GOT3 (cell line): Measurements from ENCODE around the gene ZNF526.

Source experiments
- DNase-seq: peaks from one replicate; lab custom pipeline; 2025; ENCODE audit warnings: mixed read lengths; lab: John Stamatoyannopoulos, UW

The ZNF526 gene, protein sequence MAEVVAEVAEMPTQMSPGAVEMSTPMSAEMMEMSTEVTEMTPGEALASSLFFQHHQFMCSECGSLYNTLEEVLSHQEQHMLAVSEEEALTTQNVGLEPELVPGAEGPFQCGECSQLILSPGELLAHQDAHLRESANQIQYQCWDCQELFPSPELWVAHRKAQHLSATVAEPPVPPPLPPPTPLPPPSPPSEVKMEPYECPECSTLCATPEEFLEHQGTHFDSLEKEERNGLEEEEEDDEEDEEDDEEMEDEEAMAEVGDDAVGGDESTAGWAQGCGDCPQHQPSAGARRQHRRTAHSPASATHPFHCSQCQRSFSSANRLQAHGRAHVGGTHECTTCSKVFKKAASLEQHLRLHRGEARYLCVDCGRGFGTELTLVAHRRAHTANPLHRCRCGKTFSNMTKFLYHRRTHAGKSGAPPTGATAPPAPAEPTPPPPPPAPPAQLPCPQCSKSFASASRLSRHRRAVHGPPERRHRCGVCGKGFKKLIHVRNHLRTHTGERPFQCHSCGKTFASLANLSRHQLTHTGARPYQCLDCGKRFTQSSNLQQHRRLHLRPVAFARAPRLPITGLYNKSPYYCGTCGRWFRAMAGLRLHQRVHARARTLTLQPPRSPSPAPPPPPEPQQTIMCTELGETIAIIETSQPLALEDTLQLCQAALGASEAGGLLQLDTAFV

DNA sequence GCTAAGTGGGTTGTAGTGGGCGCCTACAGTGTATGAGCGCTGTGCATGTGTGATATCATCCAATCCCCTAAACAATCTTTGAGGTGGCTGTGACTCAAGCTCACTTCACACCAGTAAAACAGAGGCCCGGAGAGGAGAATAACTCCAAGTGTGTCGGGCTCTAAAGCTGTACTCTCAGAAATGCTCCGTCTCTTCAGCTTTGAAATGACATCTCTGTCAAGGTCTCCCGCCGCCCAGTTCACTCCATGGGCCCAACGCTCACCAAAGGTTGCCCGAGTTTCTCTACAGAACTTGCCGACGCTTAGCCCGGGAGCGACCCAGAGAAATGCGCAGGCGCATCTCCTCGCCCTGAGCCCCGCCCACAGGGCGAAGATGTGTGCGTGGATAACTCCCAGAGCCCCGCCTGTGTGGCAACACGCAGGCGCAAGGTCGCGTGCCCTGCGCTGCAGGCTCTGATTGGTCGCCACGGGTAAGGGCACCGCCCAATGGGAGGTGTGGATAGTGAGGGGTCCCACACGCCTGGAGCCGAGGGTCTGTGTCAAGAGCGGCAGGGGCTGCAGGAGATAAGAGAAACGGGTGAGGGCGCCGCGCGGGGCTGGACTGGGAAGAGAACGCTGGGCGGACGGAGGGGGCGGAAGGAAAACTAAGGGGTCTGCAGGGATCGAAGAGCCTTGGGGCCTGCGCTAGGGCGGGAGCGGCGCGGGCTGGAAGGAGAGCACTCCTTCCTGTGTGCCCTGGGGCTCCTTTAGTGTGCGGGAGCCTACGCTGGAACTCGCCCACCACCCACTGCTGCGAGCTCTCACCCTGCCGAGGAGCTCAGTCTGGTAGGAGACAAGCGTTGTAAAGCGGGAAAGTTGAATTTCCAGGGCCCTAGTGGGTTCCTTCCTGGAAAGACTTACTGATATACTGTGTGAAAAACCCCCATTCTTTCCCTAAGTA, at the start of gene ZNF526:
TSS of gene ZNF526 (plus strand) at position 501 of the 939 bp plus-strand sequence. CDS start 4,092 bp downstream, outside the sequence.
- DNase-seq, result peak; percentile 87

DNA sequence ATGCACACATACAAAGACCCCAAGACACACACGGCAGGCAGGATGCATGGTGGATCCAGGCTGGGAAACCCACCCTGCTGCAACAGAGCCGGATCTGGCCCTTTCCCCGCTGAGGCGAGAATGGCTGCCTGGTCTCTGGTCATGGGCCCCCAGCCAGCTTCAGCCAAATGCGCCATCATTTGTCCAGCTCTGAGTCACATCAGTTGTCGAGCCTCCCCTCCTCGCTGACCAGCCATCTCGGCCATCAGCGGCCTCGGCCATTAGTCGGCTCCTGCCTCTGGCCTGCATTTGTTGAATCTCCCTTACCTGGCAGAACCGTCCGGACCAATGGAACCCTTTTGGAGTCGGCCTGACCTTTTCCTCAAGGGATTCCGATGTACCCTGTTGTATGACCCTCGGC, 49.4 kb upstream of the ZNF526 start:
- DNase-seq, result no peak

DNA sequence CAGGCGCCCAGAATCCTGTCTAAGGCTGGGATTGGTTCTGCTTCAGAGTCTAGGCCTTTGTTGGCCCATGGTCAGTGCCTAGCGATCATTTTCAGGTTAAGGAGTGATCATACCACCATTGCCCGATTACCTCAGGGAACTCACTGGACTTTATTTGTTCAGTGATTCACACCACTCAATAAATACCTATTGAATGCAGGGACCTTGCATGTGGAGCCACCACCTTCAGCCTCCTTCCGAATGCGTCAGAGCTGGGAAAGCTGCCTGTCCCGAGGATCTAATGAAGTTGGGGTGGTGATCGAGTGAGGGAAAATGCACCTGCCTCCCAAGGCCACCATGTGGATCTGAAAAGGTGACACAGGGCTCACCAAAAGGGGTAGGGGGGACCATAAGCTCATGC, 47.9 kb upstream of the ZNF526 start:
- no peak for DNase-seq

DNA sequence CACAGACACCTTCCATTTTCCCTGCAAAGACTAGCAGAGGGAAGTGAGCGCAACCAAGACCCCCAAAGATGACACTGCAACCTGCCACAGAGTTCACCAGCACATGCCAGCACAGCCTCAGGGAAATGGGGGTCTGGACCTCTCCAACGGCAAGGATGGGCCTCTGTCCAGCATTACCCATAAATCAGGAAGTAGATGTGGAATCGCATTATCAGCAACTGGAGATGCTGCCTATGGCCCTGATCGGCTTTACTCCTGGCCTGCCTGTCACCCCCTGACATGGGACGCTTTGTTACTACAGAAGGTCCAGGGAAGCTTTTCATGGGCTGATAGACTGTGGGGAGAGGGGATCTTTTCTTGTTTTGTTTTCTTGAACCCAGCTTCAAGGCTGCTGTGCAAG, 46.4 kb upstream of the ZNF526 start:
- no peak for DNase-seq

DNA sequence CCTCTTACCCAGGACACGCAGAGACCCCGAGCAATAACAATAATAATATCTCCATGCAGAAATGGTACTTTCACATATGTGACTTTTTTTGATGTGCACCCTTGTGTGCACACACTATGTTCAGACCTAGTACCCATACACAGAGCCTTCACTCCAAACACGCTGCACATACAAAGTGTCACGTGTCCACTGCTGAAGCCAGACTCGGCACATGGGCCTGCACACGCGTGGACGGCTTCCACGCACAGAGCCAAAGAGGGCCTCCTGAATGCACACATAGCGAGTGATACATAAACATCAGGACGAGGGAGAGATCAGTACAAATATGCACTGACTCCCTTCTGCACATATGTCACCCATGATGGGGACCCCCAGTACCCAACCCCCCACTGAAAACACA, 45.9 kb upstream of the ZNF526 start:
- no peak for DNase-seq

DNA sequence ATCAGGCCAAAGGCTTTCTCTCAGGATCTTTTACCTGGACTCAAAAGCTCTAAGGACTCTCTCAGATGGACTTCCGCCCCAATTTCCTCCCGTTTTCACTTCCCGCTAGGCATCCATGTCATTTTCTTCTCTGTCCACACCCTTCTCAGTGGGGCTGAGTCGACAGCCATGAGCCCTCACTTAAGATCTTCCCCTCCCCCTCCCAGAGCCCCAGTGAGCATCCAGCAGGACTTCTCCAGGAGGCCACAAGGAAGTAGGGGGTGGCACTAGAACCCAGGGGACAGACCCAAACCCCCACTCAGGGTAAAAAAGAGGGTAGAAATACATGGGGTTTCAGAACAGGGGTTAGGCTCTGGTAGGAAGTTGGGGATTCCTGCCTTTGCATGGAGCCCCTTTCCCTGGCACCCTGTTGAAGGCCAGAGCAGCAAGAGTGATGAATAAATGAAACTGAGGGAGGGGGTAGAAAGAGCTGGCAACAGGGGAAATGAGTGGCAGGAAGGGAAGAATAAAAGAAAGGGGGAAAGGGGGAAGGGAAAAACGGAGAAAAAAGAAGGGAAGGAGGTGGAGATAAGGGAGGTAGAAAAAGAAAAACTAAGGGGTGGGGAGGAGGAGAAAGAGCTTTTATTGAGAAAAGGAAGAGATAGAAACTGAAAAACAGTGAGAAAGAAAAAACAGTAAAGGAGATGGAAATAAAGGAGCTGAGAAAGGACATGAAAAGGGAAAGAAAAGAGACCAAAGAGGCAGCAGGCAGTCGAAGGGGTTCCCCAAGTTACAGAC, 45.0 kb upstream of the ZNF526 start:
- DNase-seq, result no peak

DNA sequence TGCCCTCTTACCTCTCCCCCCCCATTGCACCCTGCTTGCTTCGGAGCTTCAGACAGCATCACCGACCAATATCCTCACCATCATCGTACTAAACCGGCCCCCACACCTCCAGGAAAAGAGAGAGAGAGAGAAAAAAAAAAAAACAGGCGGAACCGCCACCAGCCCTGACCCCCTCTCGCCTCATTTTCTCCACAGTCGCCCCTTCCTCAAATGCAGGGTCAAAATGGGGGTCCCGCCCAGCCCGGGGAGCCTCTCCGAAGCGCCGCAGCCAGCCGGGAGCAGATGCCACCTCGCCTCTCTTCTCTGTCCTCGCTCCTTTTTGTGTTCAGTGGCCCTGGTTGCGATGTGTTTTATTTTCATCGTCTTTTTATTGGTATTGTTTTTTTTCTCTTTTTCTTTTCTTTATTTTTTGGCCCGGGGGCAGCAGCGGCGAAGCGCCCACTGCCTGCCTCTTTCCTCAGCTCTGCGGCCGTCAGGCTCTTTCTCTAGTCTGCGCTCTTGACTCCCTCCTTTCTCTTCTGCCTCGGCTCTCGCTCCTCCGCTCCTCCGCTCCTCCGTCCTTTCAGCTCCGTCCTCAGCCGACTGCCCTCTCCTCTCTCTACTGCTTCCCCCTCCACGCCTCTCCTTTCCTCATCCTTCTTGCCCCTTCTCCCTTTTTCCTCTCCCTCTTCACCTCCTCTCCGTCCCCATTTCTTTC, 44.0 kb upstream of the ZNF526 start:
- DNase-seq, result no peak

DNA sequence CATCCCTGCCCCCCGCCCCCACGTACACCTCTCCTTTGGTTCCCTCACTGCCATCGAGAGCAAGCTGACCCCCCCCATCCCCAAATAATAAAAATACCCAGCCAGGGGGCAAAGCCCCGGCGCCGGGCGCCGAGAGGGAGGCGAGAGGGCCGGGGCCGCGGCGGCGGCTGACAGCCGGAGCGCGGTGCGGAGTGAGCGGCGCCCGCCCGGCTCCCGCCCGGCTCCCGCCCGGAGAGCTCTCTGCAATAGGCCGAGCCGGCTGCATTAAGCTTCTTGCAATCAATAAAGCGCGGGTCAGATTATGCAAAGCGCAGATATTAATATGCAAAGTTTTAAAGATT, 43.5 kb upstream of the ZNF526 start:
- DNase-seq, result no peak

DNA sequence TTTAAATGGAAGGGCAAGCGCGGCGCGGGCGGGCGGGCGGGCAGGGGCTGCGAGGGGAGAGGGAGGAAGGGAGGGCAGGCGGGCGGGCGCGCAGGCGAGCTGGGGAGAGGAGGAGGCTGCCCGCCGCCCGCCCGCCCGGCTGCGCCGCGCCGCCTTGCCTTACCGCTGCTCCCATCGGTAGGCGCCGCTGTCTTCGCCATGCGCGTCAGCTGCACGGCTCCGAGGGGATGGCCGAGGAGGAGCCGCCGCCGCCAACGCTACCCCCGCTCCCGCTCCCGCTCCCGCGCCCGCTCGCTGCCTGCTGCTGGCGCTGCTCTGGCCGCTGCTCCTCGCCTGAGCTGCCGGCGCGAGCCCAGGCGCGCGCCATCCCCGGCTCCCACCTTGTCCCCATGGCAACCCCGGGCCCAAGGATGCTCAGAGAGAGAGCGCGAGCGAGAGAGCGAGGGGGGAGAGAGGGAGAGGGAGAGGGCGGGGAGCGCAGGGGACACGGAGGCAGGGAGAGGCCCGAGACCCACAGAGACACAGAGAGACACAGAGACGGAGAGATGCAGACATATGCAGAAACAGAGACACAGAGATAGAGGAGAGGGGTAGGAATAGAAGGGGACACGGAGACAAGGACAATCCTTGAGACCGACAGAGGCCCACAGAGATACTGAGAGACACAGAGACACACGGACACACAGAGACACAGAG, 43.0 kb upstream of the ZNF526 start:
- peak; percentile 33 for DNase-seq

DNA sequence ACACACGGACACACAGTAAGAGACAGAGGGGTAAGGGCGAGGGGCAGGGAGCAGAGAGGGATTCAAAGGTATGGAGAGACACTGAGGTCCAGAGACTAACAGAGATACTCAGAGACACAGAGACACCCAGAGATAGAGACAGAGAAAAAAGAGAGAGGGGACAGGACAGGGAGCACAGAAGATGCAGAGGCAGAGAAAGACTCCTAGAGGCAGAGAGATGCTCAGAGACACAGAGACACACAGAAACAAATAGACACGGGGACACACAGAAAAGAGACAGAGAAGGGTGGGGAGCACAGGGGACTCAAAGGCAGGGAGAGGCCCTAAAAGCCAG, 42.5 kb upstream of the ZNF526 start:
- DNase-seq, result no peak

DNA sequence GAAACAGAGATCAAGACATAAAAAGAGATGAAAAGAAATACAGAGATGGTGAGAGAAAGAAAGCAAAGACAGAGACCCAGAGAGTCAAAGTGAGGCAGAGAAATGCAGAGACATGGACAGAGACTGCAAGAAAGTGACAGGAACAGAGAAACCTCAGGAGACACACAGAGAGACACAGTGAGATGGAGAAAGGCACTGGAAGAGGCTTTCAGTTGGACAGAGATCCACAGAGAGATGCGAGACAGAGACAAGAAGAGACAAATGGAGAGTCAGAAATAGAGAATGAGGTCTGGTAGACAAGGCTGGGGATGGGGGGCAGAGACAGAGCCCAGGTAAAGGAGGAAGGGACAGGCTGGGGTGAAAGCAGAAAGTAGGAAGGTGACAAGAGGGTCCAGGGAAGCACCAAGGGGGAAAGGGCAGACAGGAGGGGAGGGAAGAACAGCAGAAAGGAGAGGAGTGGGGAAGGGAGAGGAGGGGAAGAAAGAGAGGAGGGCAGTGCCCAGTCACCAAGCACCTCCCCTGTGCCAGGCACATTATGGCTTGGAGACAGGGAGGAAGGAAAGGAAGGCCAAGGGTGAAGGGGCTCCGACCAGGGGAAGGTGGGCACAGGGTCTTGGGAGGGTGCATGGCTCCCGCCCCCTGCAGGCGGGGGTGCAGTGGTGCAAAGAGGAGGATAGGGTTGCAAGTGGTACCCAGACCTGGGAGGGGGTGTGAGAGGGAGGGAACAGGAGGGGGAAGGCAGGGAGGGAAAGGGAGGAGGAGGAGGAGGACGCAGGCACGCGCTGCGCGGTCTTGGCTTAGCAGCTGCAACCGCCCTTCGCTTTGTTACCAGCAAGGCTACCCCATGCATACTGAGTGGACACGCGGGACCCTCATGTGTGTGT, 41.1 kb upstream of the ZNF526 start:
- DNase-seq, result no peak

DNA sequence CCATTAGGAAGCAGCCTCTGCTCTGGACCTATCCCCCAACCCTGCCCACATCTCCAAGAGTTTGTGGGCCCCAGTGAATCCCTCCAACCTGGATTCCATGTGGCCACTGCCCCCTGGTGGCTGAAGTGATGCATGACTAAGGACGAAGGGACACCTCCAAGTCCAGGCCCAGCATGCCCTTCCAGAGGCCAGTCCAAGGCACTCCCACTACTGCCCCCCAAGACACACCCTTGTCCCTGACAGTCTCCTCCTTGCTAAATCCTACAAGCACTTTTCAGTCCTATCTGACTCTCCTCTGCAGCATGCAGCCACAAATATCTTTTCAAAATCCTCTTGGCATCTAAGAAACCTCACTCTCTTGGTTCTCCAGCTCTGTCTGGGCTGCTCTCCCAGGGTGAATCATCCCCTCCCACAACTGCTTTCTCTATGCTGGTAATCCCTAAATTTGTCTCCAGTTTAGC, 35.7 kb upstream of the ZNF526 start:
- peak; percentile 8 for DNase-seq

DNA sequence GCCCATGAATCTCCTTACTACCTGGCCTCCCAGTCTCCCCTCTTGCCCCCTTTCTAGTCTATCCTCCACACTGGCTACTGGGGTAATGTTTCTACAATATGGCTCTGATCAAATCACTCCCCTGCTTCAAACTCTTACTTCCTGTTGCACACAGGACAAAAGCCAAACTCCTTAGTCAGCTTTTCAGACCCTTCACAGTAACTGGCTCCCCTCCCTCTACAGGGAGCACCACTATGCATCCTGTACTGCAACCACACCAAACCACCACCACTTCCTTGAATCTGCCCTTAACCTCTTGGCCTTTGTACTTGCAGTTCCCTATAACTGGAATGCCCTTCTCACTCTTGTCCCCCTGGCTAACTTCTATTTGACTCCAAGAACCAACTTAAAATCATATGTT, 34.8 kb upstream of the ZNF526 start:
- DNase-seq, result no peak

DNA sequence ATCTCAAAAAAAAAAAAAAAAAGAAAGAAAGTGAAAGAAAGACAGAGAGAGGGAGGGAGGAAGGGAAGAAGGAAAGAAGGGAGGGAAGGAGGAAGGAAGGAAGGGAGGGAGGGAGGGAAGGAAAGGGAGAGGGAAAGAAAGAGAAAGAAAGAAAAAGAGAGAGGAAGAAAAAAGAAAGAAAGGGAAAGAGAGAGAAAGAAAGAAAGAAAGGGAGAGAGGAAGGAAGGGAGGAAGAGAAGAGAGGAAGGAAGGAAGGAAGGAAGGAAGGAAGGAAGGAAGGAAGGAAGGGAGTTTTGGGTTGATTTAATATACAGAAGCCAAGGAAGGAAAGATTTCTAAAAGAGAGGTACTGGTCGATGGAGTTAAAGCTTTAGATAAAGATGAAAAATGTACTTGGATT, 31.4 kb upstream of the ZNF526 start:
- no peak for DNase-seq

DNA sequence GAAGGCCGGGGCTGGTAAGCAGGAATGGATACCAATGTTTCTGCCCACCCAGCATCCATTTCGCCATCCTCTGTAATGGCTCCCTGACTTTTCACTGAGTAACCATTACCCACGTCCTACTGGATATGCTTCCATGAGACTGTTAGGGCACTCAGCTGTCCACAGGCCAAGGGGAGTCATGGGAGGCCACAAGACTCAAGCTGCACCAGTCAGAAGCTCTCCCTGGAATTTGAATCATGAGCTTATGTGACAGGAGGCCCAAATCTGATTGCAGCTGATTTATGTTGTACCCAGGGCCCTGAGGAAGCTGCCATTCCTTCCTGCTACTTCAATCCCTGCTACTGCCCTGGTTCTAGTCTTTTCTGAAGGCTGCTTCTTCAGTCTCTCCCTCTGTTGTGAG, 31.0 kb upstream of the ZNF526 start:
- DNase-seq, result no peak

DNA sequence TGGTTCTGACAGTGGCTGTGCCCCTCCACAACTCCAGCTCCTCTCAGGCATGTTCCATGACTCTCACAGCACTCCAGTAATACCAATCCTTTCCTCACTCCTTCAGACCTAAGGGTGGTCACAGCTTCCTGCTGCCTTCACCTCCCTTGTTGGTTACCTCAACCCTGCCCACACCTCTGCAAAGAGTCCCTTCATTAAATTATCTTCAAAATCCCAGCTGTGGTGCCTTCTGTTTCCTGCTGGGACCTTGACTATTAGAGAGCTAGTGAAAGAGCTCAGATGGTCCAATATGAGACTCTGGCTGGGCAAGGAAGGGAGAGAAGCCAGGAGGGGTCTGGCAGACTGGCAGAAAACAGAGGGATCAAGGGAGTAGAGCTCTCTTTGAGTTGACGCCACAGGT, 28.8 kb upstream of the ZNF526 start:
- DNase-seq, result no peak

DNA sequence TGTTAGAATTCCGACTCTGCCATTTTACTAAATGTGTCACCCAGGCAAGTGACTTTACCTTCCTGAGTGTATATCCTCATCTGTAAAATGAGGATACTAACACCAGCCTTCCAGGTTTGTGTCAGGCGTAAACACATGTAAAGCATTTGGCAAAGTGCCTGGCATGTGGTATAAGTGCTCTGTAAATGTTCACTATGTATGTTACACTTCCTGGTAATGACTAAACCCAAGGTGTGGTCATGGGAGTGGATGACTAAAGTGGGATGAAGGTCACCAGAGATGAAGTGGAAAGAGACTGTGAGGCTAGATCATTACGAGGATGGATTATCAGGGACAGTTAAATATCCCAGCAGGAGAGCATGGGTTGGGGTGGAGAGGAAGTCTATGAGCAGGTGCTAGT, 28.3 kb upstream of the ZNF526 start:
- no peak for DNase-seq

DNA sequence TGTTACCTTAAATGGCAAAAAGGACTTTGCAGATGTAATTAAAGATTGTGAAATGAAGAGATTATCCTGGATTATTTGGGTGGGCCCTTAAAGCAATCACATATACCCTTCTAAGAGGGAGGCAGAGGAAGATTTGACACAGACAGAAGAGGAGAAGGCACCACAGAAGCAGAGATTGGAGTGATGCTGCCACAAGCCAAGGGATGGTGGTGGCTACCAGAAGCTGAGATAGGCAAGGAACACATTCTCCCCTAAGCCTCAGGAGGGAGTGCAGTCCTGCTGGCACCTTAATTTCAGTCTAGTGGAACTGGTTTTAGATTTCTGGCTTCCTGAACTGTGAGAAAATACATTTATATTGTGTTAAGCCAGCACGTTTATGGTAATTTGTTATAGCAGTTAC, 26.8 kb upstream of the ZNF526 start:
- DNase-seq, result no peak

DNA sequence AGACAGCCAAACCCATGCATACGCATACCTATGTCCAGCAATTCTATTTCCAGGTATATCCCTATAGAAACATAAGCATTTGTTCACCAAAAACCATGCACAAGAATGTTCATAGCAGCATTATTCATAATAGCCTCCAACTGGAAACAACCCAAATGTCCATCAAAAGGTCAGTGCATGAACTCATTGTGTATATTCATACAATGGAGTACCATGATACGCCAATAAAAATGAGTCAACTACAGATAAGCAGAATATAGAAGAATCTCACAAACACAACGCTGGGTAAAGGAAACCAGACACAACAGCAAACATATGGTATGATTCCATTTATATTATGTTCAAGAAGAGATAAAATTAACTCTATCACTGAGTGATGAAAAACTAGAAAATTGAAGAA, 26.4 kb upstream of the ZNF526 start:
- DNase-seq, result no peak
